Calu3 (cell line): ENCODE measurements around the gene GATA1. TPM values are rescaled to one million over a fixed set of nuclear protein-coding genes. Genes with fewer than 3 reads are reported as not detected.
"Not testable (repeated sequence)": the region's sequence is repeated elsewhere in the genome, so short reads cannot be mapped to it uniquely, and the experiment has no call there.

Experiments
- BruUV-seq: library from RNA; stranded (reverse); fragments of 400-500 nt; replicated peaks from 2 replicates; lab custom pipeline; 2021; lab: Mats Ljungman, UMichigan
- CTCF ChIA-PET: fragments of 300-600 bp; sonication (Branson Sonifier 250); formaldehyde crosslinking; loops from one replicate; lab custom pipeline; 2022; ENCODE audit warnings: antibody characterized with exemption; lab: Charles Lee
- DNase-seq: peaks from one replicate; pipeline ENCODE4 v3.0.0; 2022
- H3K27ac Mint-ChIP-seq: one replicate; pipeline ENCODE4 v1.8.0; 2022; ENCODE audit warnings: mixed read lengths; ENCODE audit not compliant: unreplicated experiment
- H3K27me3 Mint-ChIP-seq: one replicate; pipeline ENCODE4 v1.8.0; 2022; ENCODE audit warnings: mixed read lengths; ENCODE audit not compliant: unreplicated experiment
- H3K36me3 Mint-ChIP-seq: one replicate; pipeline ENCODE4 v1.8.0; 2022; ENCODE audit warnings: mild to moderate bottlenecking, moderate library complexity, mixed read lengths; ENCODE audit not compliant: insufficient read depth, unreplicated experiment
- H3K4me1 Mint-ChIP-seq: one replicate; pipeline ENCODE4 v1.8.0; 2022; ENCODE audit warnings: mild to moderate bottlenecking, low read depth, mixed read lengths; ENCODE audit not compliant: unreplicated experiment
- H3K4me3 Mint-ChIP-seq: one replicate; pipeline ENCODE4 v1.8.0; 2022; ENCODE audit warnings: mild to moderate bottlenecking, low read depth, moderate library complexity, mixed read lengths; ENCODE audit not compliant: unreplicated experiment
- H3K9me3 Mint-ChIP-seq: one replicate; pipeline ENCODE4 v1.8.0; 2022; ENCODE audit warnings: low read depth, mixed read lengths; ENCODE audit not compliant: unreplicated experiment
- CTCF ChIP-seq: fragments of 200-600 bp; IDR thresholded peaks from one replicate; pipeline ENCODE4 v1.8.0; 2022; ENCODE audit warnings: antibody characterized with exemption; ENCODE audit not compliant: unreplicated experiment
- intact Hi-C: fragments of 100-400 bp; cut with micrococcal nuclease; formaldehyde crosslinking; loops from one replicate; pipeline ENCODE4 v1.10.0; 2022; ENCODE audit not compliant: unreplicated experiment
- total RNA-seq: library from RNA; stranded (reverse); gene quantifications from 2 replicates; pipeline ENCODE4 v1.2.3, GENCODE V29; 2022

GATA1 gene
- total RNA-seq, 1 experiment from 2014 or later, result not detected

GRCh38 chrX:48818866-48819265, 32.5 kb downstream of the GATA1 start:
- H3K4me3 Mint-ChIP-seq, result no peak overlapping the region
- no peaks in the 10 kb centered on the region for H3K9me3 Mint-ChIP-seq
- intact Hi-C loops, result no loop called here
- no TSS peak for BruUV-seq
- CTCF ChIA-PET, result no interaction called here
- DNase-seq, result no peak
- H3K36me3 Mint-ChIP-seq, result peaks cover 4% of the 10 kb centered on the region
- no peaks in the 10 kb centered on the region for H3K4me1 Mint-ChIP-seq
- H3K27ac Mint-ChIP-seq, result no peak overlapping the region
- no peak for TF ChIP-seq CTCF
- no peaks in the 10 kb centered on the region for H3K27me3 Mint-ChIP-seq

- H3K9me3 Mint-ChIP-seq, CTCF ChIA-PET, BruUV-seq, H3K27me3 Mint-ChIP-seq, H3K36me3 Mint-ChIP-seq, H3K27ac Mint-ChIP-seq, H3K4me1 Mint-ChIP-seq, DNase-seq, H3K4me3 Mint-ChIP-seq, intact Hi-C loops: not testable (repeated sequence)
These were observed 33.0 kb downstream of the GATA1 start for GRCh38 chrX:48819394-48819793.

- no TSS peak for BruUV-seq
- intact Hi-C loops, result no loop called here
- no peak overlapping the region for H3K4me3 Mint-ChIP-seq
- no peak overlapping the region for H3K27ac Mint-ChIP-seq
- no peak for TF ChIP-seq CTCF
- no peaks in the 10 kb centered on the region for H3K4me1 Mint-ChIP-seq
- no peak for DNase-seq
- H3K27me3 Mint-ChIP-seq, result no peaks in the 10 kb centered on the region
- peaks cover 4% of the 10 kb centered on the region for H3K36me3 Mint-ChIP-seq
- CTCF ChIA-PET, result interaction anchor here (0.6 to 0.7 kb wide), 2 partner anchors 68 to 77 kb away, joined by 4 to 7 read pairs; no protein-coding TSS in a partner anchor
- no peaks in the 10 kb centered on the region for H3K9me3 Mint-ChIP-seq
These were observed 36.7 kb downstream of the GATA1 start for GRCh38 chrX:48823053-48823452.

- H3K9me3 Mint-ChIP-seq, result no peaks in the 10 kb centered on the region
- no peaks in the 10 kb centered on the region for H3K4me1 Mint-ChIP-seq
- CTCF ChIA-PET, result interaction anchor here (0.7 kb wide), 1 partner anchor 67 kb away, joined by 4 read pairs; no protein-coding TSS in a partner anchor
- H3K27ac Mint-ChIP-seq, result no peak overlapping the region
- H3K4me3 Mint-ChIP-seq, result no peak overlapping the region
- peaks cover 9% of the 10 kb centered on the region for H3K36me3 Mint-ChIP-seq
- TF ChIP-seq CTCF, result no peak
- intact Hi-C loops, result no loop called here
- DNase-seq, result no peak
- no TSS peak for BruUV-seq
- no peaks in the 10 kb centered on the region for H3K27me3 Mint-ChIP-seq
These were observed 37.7 kb downstream of the GATA1 start for GRCh38 chrX:48824066-48824465.

- BruUV-seq, result no TSS peak
- DNase-seq, result no peak
- Mint-ChIP-seq H3K4me1 (no peaks in the 10 kb centered on the region), H3K36me3 (peaks cover 15% of the 10 kb centered on the region), H3K27ac (no peak within 1 kb of the TSS), H3K27me3 (no peaks in the 10 kb centered on the region), H3K9me3 (no peaks in the 10 kb centered on the region), H3K4me3 (no peak within 1 kb of the TSS)
- intact Hi-C loops, result no loop called here
- CTCF ChIA-PET, result no interaction called here
- no peak for TF ChIP-seq CTCF
These were observed 39.9 kb downstream of the GATA1 start, which contains the start of gene ERAS for GRCh38 chrX:48826135-48826875. Gene ERAS, plus strand, starts transcription at chrX:48826513. Its CDS starts 2,611 bp downstream, at chrX:48829124.
